Epithelial cell of proximal tubule (primary cell): ENCODE measurements around the gene STARD6. TPM values are rescaled to one million over a fixed set of nuclear protein-coding genes. Genes with fewer than 3 reads are reported as not detected.
"Not testable (repeated sequence)": the region's sequence is repeated elsewhere in the genome, so short reads cannot be mapped to it uniquely, and the experiment has no call there.

Experiments used
- DNase-seq: peaks from one replicate; pipeline ENCODE4 v3.0.0-alpha.2; 2011; ENCODE audit warnings: low read depth
- H3K4me3 ChIP-seq: 2 replicates; pipeline ENCODE4 v1.5.1; 2011; ENCODE audit warnings: low read depth, mild to moderate bottlenecking, low read length
- total RNA-seq: library from RNA; depleted of rRNA; stranded (reverse); fragments of >200 nt; gene quantifications from 2 replicates; pipeline ENCODE4 v1.2.3, GENCODE V29; 2015
- TF ChIP-seq, protein P1 (sequence below): conservative IDR thresholded peaks from 2 replicates; pipeline ENCODE4 v1.5.1; 2012; ENCODE audit warnings: low read depth, mild to moderate bottlenecking, low read length

Gene STARD6
- total RNA-seq, 1 donor from 2014 or later = not detected

DNA sequence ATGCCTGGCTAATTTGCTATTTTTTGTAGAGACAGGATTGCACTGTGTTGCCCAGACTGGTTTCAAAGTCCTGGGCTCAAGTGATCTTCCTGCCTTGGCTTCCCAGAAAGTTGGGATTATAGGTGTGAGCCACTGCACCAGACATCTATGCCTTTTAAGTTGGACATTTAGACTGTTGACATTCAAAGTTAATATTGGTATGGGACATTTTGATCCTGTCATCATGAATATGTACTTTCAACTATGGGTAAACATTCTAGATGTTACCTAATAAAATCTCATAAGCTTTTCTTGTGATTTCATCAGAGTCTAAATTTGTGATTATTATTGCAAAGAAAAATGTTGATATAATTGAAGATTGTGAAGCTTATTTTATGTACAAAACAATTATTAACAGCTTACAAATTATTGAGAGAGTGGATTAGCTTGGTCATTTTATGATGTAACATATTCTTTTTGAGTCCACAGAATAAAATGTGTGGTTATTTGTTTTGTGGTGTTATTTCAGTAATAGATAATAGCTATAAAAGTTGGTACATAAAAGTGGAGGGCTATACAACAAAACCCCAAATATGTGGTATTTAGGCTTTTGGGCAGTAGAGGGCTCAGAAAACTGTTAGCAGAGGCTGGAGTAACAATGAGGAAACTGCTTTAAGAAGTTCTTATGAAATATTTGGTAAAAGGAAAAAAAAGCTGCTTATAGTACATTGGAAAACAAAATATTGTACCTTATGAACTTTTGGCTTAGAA lies 41.4 kb downstream of the STARD6 start:
- no peak for DNase-seq
- H3K4me3 ChIP-seq = no peak overlapping the region
- TF ChIP-seq, protein P1, sequence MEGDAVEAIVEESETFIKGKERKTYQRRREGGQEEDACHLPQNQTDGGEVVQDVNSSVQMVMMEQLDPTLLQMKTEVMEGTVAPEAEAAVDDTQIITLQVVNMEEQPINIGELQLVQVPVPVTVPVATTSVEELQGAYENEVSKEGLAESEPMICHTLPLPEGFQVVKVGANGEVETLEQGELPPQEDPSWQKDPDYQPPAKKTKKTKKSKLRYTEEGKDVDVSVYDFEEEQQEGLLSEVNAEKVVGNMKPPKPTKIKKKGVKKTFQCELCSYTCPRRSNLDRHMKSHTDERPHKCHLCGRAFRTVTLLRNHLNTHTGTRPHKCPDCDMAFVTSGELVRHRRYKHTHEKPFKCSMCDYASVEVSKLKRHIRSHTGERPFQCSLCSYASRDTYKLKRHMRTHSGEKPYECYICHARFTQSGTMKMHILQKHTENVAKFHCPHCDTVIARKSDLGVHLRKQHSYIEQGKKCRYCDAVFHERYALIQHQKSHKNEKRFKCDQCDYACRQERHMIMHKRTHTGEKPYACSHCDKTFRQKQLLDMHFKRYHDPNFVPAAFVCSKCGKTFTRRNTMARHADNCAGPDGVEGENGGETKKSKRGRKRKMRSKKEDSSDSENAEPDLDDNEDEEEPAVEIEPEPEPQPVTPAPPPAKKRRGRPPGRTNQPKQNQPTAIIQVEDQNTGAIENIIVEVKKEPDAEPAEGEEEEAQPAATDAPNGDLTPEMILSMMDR = no peak

DNA sequence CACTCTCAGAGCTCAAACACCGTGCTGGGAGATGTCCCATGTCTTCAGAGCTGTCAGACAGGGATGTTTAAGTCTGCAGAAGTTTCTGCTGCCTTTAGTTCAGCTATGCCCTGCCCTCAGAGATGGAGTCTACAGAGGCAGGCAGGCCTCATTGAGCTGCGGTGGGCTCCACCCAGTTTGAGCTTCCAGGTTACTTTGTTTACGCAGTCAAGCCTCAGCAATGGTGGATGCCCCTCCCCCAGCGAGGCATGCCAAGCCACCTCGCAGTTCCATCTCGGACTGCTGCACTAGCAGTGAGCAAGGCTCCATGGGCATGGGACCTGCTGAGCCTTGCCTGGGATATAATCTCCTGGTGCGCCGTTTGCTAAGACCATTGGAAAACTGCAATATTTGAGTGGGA lies 48.1 kb downstream of the STARD6 start:
- DNase-seq, H3K4me3 ChIP-seq: not testable (repeated sequence)

DNA sequence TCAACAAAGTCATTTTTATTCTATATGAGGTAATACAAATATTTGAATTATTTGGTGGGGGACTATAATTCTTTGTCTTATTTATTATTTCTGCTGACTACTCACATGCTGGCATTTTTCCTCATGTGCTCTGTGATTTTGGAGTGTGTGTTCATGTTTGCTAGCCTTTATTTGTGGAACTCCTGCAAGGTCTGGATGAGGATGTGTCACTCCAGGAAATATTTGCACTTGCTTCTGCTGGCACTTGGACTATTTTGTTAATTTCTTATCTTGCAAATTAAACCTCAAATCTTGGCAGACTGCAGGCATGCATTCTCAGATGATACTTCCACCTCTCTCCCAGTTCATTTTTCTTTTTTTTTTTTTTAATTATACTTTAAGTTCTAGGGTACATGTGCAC lies 54.2 kb downstream of the STARD6 start:
- no peak overlapping the region for H3K4me3 ChIP-seq
- TF ChIP-seq, protein P1 = no peak
- no peak for DNase-seq

DNA sequence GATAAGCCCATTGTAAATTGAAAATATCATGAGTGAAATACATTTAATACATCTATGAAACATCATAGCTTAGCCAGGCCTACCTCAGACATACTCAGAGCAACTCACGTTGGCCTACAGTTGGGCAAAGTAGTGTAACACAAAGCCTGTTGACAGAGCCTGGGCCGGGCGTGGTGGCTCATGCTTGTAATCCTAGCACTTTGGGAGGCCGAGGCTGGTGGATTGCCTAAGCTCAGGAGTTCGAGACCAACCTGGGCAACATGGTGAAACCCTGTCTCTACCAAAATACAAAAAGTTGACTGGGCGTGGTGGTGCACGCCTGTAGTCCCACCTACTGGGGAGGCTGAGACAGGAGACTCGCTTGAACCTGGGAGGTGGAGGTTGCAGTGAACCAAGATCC lies 58.7 kb downstream of the STARD6 start:
- DNase-seq, H3K4me3 ChIP-seq: not testable (repeated sequence)

DNA sequence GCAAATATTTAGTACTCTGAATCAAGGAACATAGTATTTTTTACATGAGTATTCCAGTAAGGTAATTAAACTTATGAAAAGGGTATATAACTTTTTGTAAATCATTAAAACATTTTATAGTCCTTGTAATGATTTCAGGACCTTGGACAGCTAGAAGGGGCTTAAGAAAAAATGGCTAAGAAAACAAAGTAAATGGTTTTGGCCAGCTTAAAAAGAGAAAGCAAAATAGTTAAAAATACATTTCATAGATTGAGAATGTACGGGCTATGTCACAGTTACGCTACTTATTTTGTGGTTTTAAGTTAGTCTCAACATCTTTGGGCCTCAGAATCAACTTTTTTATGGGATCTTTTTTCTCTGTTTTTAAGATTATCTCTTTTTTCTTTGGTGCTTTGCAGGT lies 61.6 kb downstream of the STARD6 start:
- H3K4me3 ChIP-seq = no peak overlapping the region
- DNase-seq = no peak
- TF ChIP-seq, protein P1 = no peak

DNA sequence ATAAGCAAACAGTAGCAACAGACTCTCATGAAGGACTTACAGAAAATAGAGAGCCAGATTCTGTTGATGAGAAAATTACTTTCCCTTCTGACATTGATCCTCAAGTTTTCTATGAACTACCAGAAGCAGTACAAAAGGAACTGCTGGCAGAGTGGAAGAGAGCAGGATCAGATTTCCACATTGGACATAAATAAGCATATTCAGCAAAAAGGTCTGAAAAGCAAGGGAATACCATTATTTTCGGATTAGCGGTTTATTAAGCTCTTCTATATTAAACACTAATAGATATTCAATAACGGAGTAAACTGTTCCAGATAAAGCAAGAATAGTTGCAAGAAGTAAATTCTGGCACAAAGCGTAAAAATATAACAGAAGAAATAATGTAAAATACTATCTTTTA lies 63.4 kb downstream of the STARD6 start:
- H3K4me3 ChIP-seq = no peak overlapping the region
- TF ChIP-seq, protein P1 = no peak
- no peak for DNase-seq

DNA sequence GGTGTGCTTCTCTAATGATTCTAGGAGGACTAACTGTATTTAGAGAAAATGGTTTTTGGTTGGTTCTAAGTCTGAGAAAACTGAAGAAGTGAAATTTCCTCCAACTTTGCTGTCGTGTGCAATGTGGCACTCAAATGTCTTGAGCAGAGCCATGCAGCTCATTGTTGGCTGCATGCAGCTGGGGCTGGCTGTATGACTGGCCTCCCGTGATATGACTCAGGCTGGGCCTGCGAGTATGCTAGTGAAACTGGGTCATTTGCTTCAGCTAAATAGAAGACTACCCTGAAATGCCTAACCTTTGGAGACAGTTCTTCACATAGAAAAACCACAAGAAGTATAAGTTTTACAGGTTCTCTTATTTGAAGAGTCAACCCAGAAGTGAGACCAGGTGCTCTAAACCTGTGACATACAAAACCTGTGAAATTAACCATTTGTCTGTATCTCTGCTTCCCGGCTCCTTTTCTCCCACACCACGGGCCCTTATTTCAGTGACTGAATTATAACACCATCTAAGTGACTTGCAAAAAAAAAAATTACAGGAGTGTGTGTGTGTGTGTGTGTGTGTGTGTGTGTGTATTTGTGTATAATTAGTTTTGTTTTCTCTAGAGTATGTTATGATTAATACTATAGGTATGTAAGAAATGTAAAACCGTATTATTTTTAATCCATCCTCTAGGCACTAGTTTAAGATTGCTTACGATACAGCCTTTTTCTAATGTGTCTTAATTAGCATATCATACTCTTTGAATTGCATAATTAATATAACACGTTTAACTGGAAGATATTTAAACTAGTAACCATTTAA lies 72.5 kb downstream of the STARD6 start:
- TF ChIP-seq, protein P1 = no peak
- DNase-seq = no peak
- no peak overlapping the region for H3K4me3 ChIP-seq

DNA sequence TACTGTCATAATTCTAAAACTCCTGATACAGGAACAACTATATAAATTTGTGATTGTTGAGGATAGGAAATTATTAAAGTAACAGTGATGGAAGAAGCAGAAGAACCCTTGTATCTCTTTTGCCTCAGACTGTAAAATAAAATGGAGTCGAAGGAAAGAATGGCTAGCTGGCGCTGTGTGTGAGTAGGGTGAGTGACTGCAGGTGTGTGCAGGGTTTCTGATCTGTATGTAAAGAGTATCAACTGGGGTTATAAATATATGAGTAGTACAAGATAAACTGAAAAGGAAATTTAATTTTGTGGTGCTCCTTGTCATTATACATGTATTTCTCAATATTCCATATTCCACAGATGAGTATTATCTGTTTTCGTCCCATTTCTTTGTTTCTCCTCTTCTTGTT lies 73.1 kb downstream of the STARD6 start:
- DNase-seq = no peak
- H3K4me3 ChIP-seq = no peak overlapping the region
- TF ChIP-seq, protein P1 = no peak
